ENCODE measurements around the gene MCM5.
"Not testable (repeated sequence)": the region's sequence is repeated elsewhere in the genome, so short reads cannot be mapped to it uniquely, and the experiment has no call there.

The MCM5 gene

GRCh38 chr22:35464399-35464798 is 64.5 kb downstream of the MCM5 start:
- in situ Hi-C loops (cut with MboI; ENCODE audit: low sequenced_read_pairs): no loop called here

DNA sequence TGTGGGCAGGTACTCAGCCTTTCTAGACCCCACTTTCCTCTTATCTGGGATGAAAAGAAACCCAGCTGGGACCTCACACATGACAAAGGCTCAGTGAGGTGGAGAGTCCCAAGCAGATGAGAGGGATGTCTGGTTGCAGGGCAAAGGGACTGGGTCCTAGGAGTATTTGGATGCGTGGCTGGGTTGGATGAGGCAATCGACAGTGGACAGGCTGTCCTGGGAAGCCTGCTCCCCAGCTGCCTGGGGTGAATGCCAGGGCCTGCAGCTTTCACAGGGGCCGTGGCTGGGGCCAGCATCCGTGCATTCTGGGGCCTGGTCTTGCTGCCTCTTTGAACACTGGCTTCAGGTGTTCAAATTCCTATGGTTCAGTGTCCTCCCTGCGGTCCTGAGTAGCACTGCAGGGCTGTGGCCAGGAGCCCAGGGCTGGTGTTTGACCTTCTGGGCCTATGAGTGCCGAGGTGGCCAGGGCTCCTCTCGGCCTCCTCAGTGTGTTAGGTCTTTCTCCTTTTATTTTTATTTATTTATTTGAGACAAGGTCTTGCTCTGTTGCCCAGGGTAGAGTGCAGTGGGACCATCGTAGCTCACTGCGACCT is 65.3 kb downstream of the MCM5 start:
- in situ Hi-C loops (cut with MboI; ENCODE audit: low sequenced_read_pairs): no loop called here

DNA sequence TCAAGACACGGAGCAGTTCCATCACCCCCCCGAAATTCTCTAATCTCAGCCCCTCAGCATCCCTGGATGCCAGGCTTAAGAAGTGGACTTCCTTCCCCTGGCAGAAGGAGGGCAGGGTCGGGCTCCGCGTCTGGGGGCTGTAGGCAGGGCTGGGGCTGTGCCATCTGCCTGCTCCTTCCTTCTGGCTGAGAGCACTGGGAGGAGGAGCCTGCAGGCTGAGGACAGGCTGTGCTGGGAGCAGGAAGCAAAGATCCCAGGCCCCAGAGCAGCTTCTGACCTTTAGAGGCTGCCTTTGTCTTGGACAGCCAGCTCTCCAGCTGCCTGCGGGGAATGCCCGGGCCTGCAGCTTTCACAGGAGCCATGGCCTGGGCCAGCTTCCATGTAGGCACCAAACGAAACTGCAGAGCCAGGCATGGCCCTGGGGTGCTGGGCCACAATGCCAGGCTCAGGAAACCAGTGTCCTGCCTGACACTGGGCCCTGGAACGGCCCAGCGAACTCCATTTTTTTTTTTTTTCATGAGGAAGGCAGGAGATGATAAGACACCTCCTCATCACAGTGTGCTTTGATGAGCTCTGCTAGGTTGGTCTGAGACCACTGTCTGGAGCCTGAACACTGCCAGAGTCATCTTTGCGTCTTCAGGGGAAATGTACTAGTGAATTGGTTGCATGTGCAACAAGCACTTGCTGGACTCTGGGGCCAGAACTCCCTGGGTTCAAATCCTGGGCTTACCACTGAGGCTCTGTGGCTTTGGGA is 67.9 kb downstream of the MCM5 start:
- in situ Hi-C loops (cut with MboI; ENCODE audit: low sequenced_read_pairs): no loop called here

DNA sequence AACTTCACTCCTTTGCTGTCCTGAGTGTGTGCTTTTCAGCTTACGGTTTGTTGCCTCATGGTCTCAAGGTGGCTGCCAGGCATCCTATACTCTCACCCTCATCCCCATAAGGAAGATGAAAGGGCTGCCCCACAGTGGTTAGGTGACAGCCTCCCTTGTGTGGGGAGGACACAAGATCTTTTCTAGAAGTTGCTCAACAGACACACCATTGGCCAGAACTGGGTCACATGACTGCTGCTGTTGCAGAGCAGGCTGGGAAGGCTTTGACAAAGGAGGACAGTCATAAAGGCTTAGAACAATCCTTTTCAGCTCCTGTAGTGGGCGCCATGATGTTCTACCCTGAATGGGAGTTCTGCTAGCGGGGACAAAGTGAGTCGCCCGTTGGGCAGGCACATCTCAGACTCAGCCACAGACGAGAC is 71.0 kb downstream of the MCM5 start:
- in situ Hi-C loops (cut with MboI; ENCODE audit: low sequenced_read_pairs): no loop called here

- in situ Hi-C loops (cut with MboI; ENCODE audit: low sequenced_read_pairs): not testable (repeated sequence)
Observed at GRCh38 chr22:35471566-35471965, 71.6 kb downstream of the MCM5 start.

DNA sequence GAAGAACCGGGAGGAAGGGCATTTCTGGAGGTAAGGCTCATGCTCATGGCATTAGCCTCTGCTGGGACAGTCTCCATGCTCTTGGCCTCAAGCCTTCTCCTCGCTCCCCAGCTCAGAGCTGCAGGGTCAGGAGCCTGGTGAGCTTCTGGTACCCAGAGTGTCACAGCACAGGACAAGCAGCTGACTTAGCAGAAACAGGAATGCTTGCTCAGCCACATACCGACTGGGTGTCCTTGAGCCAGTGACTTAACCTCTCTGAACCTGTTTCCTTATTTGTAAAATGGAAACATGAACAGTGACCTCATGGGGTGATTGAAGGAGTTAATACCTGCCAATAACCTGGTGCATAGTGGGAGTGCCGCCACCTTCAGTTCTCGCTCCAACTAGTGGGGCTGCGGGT is 72.5 kb downstream of the MCM5 start:
- in situ Hi-C loops (cut with MboI; ENCODE audit: low sequenced_read_pairs): no loop called here

DNA sequence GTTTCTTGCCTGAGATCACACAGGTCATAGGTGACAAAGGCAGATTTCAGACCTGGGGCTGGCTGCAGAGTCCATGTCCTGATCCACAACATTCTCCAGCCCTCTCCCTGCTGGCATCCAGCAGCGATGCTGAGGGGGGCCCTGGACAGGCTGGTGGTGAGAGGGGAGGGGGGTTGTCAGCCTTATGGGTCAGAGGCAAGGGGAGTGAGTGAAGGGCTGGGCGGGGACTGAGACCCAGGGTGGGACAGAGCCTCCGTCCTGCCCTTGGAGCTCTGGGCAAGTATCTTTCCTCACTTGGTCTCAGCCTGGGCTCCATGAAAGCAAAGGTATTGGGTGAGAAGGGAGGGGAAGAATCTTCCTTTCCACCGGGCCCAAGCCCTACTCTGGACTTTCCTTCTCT is 74.0 kb downstream of the MCM5 start:
- in situ Hi-C loops (cut with MboI; ENCODE audit: low sequenced_read_pairs): no loop called here

All from HL-60/S4 (cell line).